Measurements from ENCODE around the gene MAN2B2.
A peak's percentile ranks its signal among the peaks of the same experiment; 100 is the strongest.

MAN2B2 gene

GRCh38 chr4:6540879-6541278 lies 34.1 kb upstream of the MAN2B2 start:
- H3K9me3 ChIP-seq (replicated peaks in 1 of 11), result peaks cover 7 to 11% (median 9%) of the 10 kb centered on the region in 11 experiments; a peak in 16 of 22 replicates
- H3K9ac ChIP-seq, result no peak overlapping the region
- no peak overlapping the region for H3K4me2 ChIP-seq
- TF ChIP-seq Cebpa-rat (IDR thresholded peaks at IDR 0.05), result no peak
- H3K27me3 ChIP-seq, result no peaks in the 10 kb centered on the region
- no peaks in the 10 kb centered on the region for H3K36me3 ChIP-seq
- no peak overlapping the region for H3K4me3 ChIP-seq
- H4K20me1 ChIP-seq, result peaks cover 0 to 14% (median 0%) of the 10 kb centered on the region in 11 experiments; a peak in 4 of 22 replicates
- H3K27ac ChIP-seq, result no peak overlapping the region
- peaks cover 0 to 15% (median 9%) of the 10 kb centered on the region in 10 experiments; a peak in 13 of 20 replicates for H3K4me1 ChIP-seq

- Histone ChIP-seq H3K4me1 (peaks cover 0 to 15% (median 9%) of the 10 kb centered on the region in 10 experiments; a peak in 13 of 20 replicates), H3K27me3 (no peaks in the 10 kb centered on the region), H3K9me3 (replicated peaks in 1 of 11) (peaks cover 7 to 11% (median 9%) of the 10 kb centered on the region in 11 experiments; a peak in 16 of 22 replicates), H3K4me2 (no peak overlapping the region), H3K9ac (no peak overlapping the region), H4K20me1 (peaks cover 0 to 14% (median 0%) of the 10 kb centered on the region in 11 experiments; a peak in 5 of 22 replicates), H3K4me3 (no peak overlapping the region), H3K27ac (no peak overlapping the region), H3K36me3 (no peaks in the 10 kb centered on the region)
- no peak for TF ChIP-seq Cebpa-rat (IDR thresholded peaks at IDR 0.05)
Measured at GRCh38 chr4:6541789-6542188, 33.2 kb upstream of the MAN2B2 start.

GRCh38 chr4:6542951-6543350 lies 32.0 kb upstream of the MAN2B2 start:
- no peak overlapping the region for H3K27ac ChIP-seq
- TF ChIP-seq Cebpa-rat (IDR thresholded peaks at IDR 0.05), result no peak
- H3K4me3 ChIP-seq, result no peak overlapping the region

GRCh38 chr4:6546091-6546490 lies 28.9 kb upstream of the MAN2B2 start:
- H3K27me3 ChIP-seq, result no peaks in the 10 kb centered on the region
- peaks cover 0 to 25% (median 0%) of the 10 kb centered on the region in 11 experiments; a peak in 7 of 22 replicates for H4K20me1 ChIP-seq
- TF ChIP-seq Cebpa-rat (IDR thresholded peaks at IDR 0.05), result no peak
- H3K9ac ChIP-seq, result no peak overlapping the region
- H3K9me3 ChIP-seq (replicated peaks in 1 of 11), result peaks cover 0 to 4% (median under 1%) of the 10 kb centered on the region in 11 experiments; a peak in 12 of 22 replicates
- no peak overlapping the region for H3K4me2 ChIP-seq
- no peak overlapping the region for H3K27ac ChIP-seq
- no peaks in the 10 kb centered on the region for H3K36me3 ChIP-seq
- peaks cover 0 to 27% (median 22%) of the 10 kb centered on the region in 10 experiments; a peak in 14 of 20 replicates for H3K4me1 ChIP-seq
- H3K4me3 ChIP-seq, result no peak overlapping the region

More at GRCh38 chr4:6542951-6543350, 32.0 kb upstream of the MAN2B2 start:
- Histone ChIP-seq H3K27me3 (no peaks in the 10 kb centered on the region), H4K20me1 (peaks cover 0 to 25% (median 0%) of the 10 kb centered on the region in 11 experiments; a peak in 6 of 22 replicates), H3K9me3 (replicated peaks in 1 of 11) (peaks cover 7 to 11% (median 9%) of the 10 kb centered on the region in 11 experiments; a peak in 16 of 22 replicates), H3K4me1 (peaks cover 0 to 15% (median 9%) of the 10 kb centered on the region in 10 experiments; a peak in 13 of 20 replicates), H3K36me3 (no peaks in the 10 kb centered on the region), H3K9ac (no peak overlapping the region), H3K4me2 (peak overlapping the region in 8 of 11 experiments; percentile 11 to 65 (median 42); a peak in 12 of 22 replicates)

- Histone ChIP-seq H3K4me1 (peaks cover 0 to 25% (median 22%) of the 10 kb centered on the region in 10 experiments; a peak in 14 of 20 replicates), H3K27me3 (no peaks in the 10 kb centered on the region; a peak in 1 of 22 replicates), H3K9me3 (replicated peaks in 1 of 11) (peaks cover 6 to 11% (median 8%) of the 10 kb centered on the region in 11 experiments; a peak in 19 of 22 replicates), H4K20me1 (peaks cover 0 to 25% (median 0%) of the 10 kb centered on the region in 11 experiments; a peak in 7 of 22 replicates), H3K9ac (no peak overlapping the region), H3K36me3 (no peaks in the 10 kb centered on the region), H3K4me2 (peak overlapping the region in 1 of 11 experiments; percentile 20; a peak in 1 of 22 replicates), H3K27ac (no peak overlapping the region), H3K4me3 (no peak overlapping the region)
- TF ChIP-seq Cebpa-rat (IDR thresholded peaks at IDR 0.05), result no peak
Measured at GRCh38 chr4:6546681-6547447, 28.1 kb upstream of the MAN2B2 start.

- no peak overlapping the region for H3K4me2 ChIP-seq
- no peaks in the 10 kb centered on the region; a peak in 1 of 22 replicates for H3K27me3 ChIP-seq
- no peak for TF ChIP-seq Cebpa-rat (IDR thresholded peaks at IDR 0.05)
- no peak overlapping the region for H3K27ac ChIP-seq
- H4K20me1 ChIP-seq, result peaks cover 0 to 19% (median 0%) of the 10 kb centered on the region in 11 experiments; a peak in 7 of 22 replicates
- H3K9ac ChIP-seq, result no peak overlapping the region
- peaks cover 8 to 19% (median 13%) of the 10 kb centered on the region in 11 experiments; a peak in 19 of 22 replicates for H3K9me3 ChIP-seq (replicated peaks in 1 of 11)
- H3K4me3 ChIP-seq, result no peak overlapping the region
- H3K36me3 ChIP-seq, result no peaks in the 10 kb centered on the region
- H3K4me1 ChIP-seq, result peaks cover 0 to 19% (median 16%) of the 10 kb centered on the region in 10 experiments; a peak in 11 of 20 replicates
Measured at GRCh38 chr4:6548201-6548881, 26.6 kb upstream of the MAN2B2 start.

- no peak overlapping the region for H3K27ac ChIP-seq
- no peak overlapping the region for H3K4me2 ChIP-seq
- H3K9ac ChIP-seq, result no peak overlapping the region
- H3K9me3 ChIP-seq (replicated peaks in 1 of 11), result peaks cover 8 to 19% (median 13%) of the 10 kb centered on the region in 11 experiments; a peak in 19 of 22 replicates
- no peaks in the 10 kb centered on the region; a peak in 1 of 22 replicates for H3K27me3 ChIP-seq
- peaks cover 0 to 15% (median 12%) of the 10 kb centered on the region in 10 experiments; a peak in 9 of 20 replicates for H3K4me1 ChIP-seq
- no peak for TF ChIP-seq Cebpa-rat (IDR thresholded peaks at IDR 0.05)
- H3K4me3 ChIP-seq, result no peak overlapping the region
- H3K36me3 ChIP-seq, result no peaks in the 10 kb centered on the region
- peaks cover 0 to 13% (median 0%) of the 10 kb centered on the region in 11 experiments; a peak in 6 of 22 replicates for H4K20me1 ChIP-seq
Measured at GRCh38 chr4:6548882-6549230, 26.1 kb upstream of the MAN2B2 start.

- Histone ChIP-seq H3K9me3 (replicated peaks in 1 of 11) (peaks cover 8 to 19% (median 13%) of the 10 kb centered on the region in 11 experiments; a peak in 19 of 22 replicates), H3K4me3 (no peak overlapping the region), H3K36me3 (no peaks in the 10 kb centered on the region), H3K4me2 (peak overlapping the region in 6 of 11 experiments; percentile 0 to 33 (median 14); a peak in 8 of 22 replicates), H3K27ac (no peak overlapping the region), H3K27me3 (no peaks in the 10 kb centered on the region; a peak in 1 of 22 replicates), H3K4me1 (peaks cover 0 to 15% (median 12%) of the 10 kb centered on the region in 10 experiments; a peak in 9 of 20 replicates), H4K20me1 (peaks cover 0 to 12% (median 0%) of the 10 kb centered on the region in 11 experiments; a peak in 6 of 22 replicates), H3K9ac (no peak overlapping the region)
- no peak for TF ChIP-seq Cebpa-rat (IDR thresholded peaks at IDR 0.05)
Measured at GRCh38 chr4:6549445-6549844, 25.5 kb upstream of the MAN2B2 start.
